Gastroesophageal sphincter (tissue), 4 donors: ENCODE results near the gene SLC37A1. TPM values are rescaled to one million over a fixed set of nuclear protein-coding genes. Genes with fewer than 3 reads are reported as not detected.

Experiments
- ATAC-seq: fragments of 150-250 bp; one replicate; pipeline ENCODE4 v1.9.1; 2016; ENCODE audit warnings: mild to moderate bottlenecking, moderate library complexity
- H3K27ac ChIP-seq, 4 donors: fragments of 200-600 bp; sonication (generic) in 3 of 4; 1 replicate in 3 of 4; 2 replicates in 1 of 4; pipeline ENCODE4 v1.5.1; 2016 to 2019
- H3K27me3 ChIP-seq: fragments of 200-600 bp; sonication (generic); one replicate; pipeline ENCODE4 v1.5.1; 2019
- H3K36me3 ChIP-seq, 2 donors: fragments of 200-600 bp; sonication (generic); one replicate each; pipeline ENCODE4 v1.5.1; 2019; ENCODE audit warnings: control low read depth in 1 of 2
- H3K4me1 ChIP-seq, 3 donors: fragments of 200-600 bp; sonication (generic); 1 replicate in 2 of 3; 2 replicates in 1 of 3; pipeline ENCODE4 v1.5.1; 2016 to 2019; ENCODE audit warnings: control low read depth in 2 of 3
- H3K4me3 ChIP-seq, 2 donors: fragments of 200-600 bp; sonication (generic); one replicate each; pipeline ENCODE4 v1.5.1; 2019; ENCODE audit warnings: mild to moderate bottlenecking in 1 of 2, moderate library complexity in 1 of 2
- H3K9me3 ChIP-seq, 3 donors: fragments of 200-600 bp; sonication (generic); one replicate each; pipeline ENCODE4 v1.5.1; 2017 to 2019; ENCODE audit warnings: control low read depth in 2 of 3
- CTCF ChIP-seq, 4 experiments: fragments of 200-600 bp in 2 of 4; fragments of 450-650 bp in 2 of 4; sonication (generic) in 1 of 4; IDR thresholded peaks; one replicate each; pipeline ENCODE4 v1.5.1; 2017 to 2019; ENCODE audit warnings: antibody characterized with exemption in 4 of 4, mild to moderate bottlenecking in 2 of 4, moderate library complexity in 2 of 4
- EP300 ChIP-seq: sonication (generic); formaldehyde crosslinking; IDR thresholded peaks from one replicate; pipeline ENCODE4 v1.6.1; 2017; ENCODE audit warnings: antibody characterized with exemption, mild to moderate bottlenecking
- POLR2A ChIP-seq, 2 donors: fragments of 450-650 bp; IDR thresholded peaks; one replicate each; pipeline ENCODE4 v1.6.1; 2017; ENCODE audit warnings: antibody characterized with exemption in 2 of 2, mild to moderate bottlenecking in 2 of 2, moderate library complexity in 1 of 2
- POLR2AphosphoS5 ChIP-seq: sonication (generic); formaldehyde crosslinking; IDR thresholded peaks from one replicate; pipeline ENCODE4 v1.6.1; 2017; ENCODE audit warnings: antibody characterized with exemption
- WGBS, 2 donors: methylation state at CpG; one replicate each; pipeline ENCODE4 v1.1.5; 2018; ENCODE audit warnings: low coverage in 1 of 2; 5-methylcytosine and 5-hydroxymethylcytosine counted together
- total RNA-seq, 4 donors: library from RNA; depleted of rRNA; stranded (reverse); fragments of >200 nt; gene quantifications; one replicate each; pipeline ENCODE4 v1.1.0, GENCODE V29; 2016

SLC37A1 gene
- total RNA-seq, 4 donors from 2014 or later = 3.7 to 7.8 (median 4.3) TPM

GRCh38 chr21:42601656-42602055 is 88.0 kb downstream of the SLC37A1 start:
- H3K9me3 ChIP-seq = peaks cover 0 to 34% (median 0%) of the 10 kb centered on the region in 3 donors
- H3K4me3 ChIP-seq = no peak overlapping the region
- no peak for TF ChIP-seq EP300
- TF ChIP-seq POLR2AphosphoS5 = no peak
- no peak for TF ChIP-seq POLR2A (IDR thresholded peaks at IDR 0.05)
- no peak for TF ChIP-seq CTCF (IDR thresholded peaks at IDR 0.05)
- no peak for ATAC-seq
- whole genome bisulfite sequencing, 2 donors = 31 to 53% methylated on average over 2 of the region's 4 CpGs
- no peak overlapping the region for H3K27ac ChIP-seq
- H3K4me1 ChIP-seq = no peaks in the 10 kb centered on the region
- no peaks in the 10 kb centered on the region for H3K36me3 ChIP-seq
- peaks cover 16% of the 10 kb centered on the region for H3K27me3 ChIP-seq

GRCh38 chr21:42607102-42607501 is 93.5 kb downstream of the SLC37A1 start:
- WGBS, 2 donors = 60 to 90% methylated on average over 1 to 3 of the region's 4 CpGs
- H3K27me3 ChIP-seq = peaks cover 4% of the 10 kb centered on the region
- no peaks in the 10 kb centered on the region for H3K4me1 ChIP-seq
- no peak overlapping the region for H3K4me3 ChIP-seq
- ATAC-seq = no peak
- H3K27ac ChIP-seq = no peak overlapping the region
- H3K36me3 ChIP-seq = no peaks in the 10 kb centered on the region
- H3K9me3 ChIP-seq = peaks cover 0 to 41% (median 0%) of the 10 kb centered on the region in 3 donors
- TF ChIP-seq POLR2AphosphoS5 (no peak), EP300 (no peak), POLR2A (IDR thresholded peaks at IDR 0.05) (no peak), CTCF (IDR thresholded peaks at IDR 0.05) (no peak)

- Histone ChIP-seq H3K27me3 (peaks cover 4% of the 10 kb centered on the region), H3K36me3 (no peaks in the 10 kb centered on the region), H3K27ac (no peak overlapping the region), H3K9me3 (peaks cover 0 to 46% (median 0%) of the 10 kb centered on the region in 3 donors), H3K4me1 (no peaks in the 10 kb centered on the region), H3K4me3 (no peak overlapping the region)
- no peak for TF ChIP-seq CTCF (IDR thresholded peaks at IDR 0.05)
- TF ChIP-seq POLR2A (IDR thresholded peaks at IDR 0.05) = no peak
- no peak for TF ChIP-seq POLR2AphosphoS5
- no peak for TF ChIP-seq EP300
- ATAC-seq = no peak
- 68 to 77% methylated on average over 5 of the region's 5 CpGs for WGBS, 2 donors
Observed at GRCh38 chr21:42607525-42608102, 94.0 kb downstream of the SLC37A1 start.

- 52 to 68% methylated on average over 3 of the region's 4 CpGs for WGBS, 2 donors
- TF ChIP-seq CTCF (IDR thresholded peaks at IDR 0.05) = no peak
- TF ChIP-seq POLR2A (IDR thresholded peaks at IDR 0.05) = no peak
- no peak for TF ChIP-seq EP300
- Histone ChIP-seq H3K36me3 (no peaks in the 10 kb centered on the region), H3K4me1 (no peaks in the 10 kb centered on the region), H3K9me3 (peaks cover 0 to 50% (median 0%) of the 10 kb centered on the region in 3 donors), H3K27me3 (peaks cover 4% of the 10 kb centered on the region), H3K4me3 (no peak overlapping the region), H3K27ac (no peak overlapping the region)
- no peak for ATAC-seq
Observed at GRCh38 chr21:42608446-42608845, 94.8 kb downstream of the SLC37A1 start.

GRCh38 chr21:42609811-42610210 is 96.2 kb downstream of the SLC37A1 start:
- no peaks in the 10 kb centered on the region for H3K36me3 ChIP-seq
- H3K4me1 ChIP-seq = no peaks in the 10 kb centered on the region
- ATAC-seq = no peak
- TF ChIP-seq POLR2A (IDR thresholded peaks at IDR 0.05) = no peak
- no peak for TF ChIP-seq EP300
- no peak overlapping the region for H3K4me3 ChIP-seq
- H3K9me3 ChIP-seq = peaks cover 0 to 37% (median 0%) of the 10 kb centered on the region in 3 donors
- 80% methylated on average over 1 of the region's 2 CpGs; no CpG with 5 or more reads in 1 of the 2 donors for WGBS, 2 donors
- no peaks in the 10 kb centered on the region for H3K27me3 ChIP-seq
- no peak overlapping the region for H3K27ac ChIP-seq
